ENCODE results near the gene ZSWIM3. TPM values are rescaled to one million over a fixed set of nuclear protein-coding genes. Genes with fewer than 3 reads are reported as not detected.

ZSWIM3 gene
- total RNA-seq, 6 donors from 2014 or later: 2.4 to 7.3 (median 3.9) TPM

DNA sequence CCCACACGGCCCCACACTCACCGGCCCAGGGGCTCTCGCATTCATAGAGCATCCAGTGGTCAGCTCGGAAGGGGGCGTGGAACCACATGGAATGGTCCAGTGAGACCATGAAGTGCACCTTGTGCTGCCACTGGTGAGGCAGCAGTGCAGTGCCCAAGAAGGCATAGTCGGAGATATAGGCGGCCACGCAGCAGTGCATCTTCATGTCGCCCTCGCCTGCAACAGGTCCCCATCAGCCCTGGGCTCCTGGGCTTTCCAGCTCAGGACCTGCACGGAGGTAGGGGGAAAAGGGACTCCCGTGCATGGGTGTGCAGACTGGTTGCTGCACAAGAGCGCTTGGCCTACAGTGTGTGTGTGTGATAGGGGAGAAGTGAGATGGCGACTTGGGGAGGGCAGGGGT lies 13.9 kb upstream of the ZSWIM3 start:
- Histone ChIP-seq H3K36me3 (peaks cover 19 to 90% (median 64%) of the 10 kb centered on the region in 4 donors), H3K27ac (no peak overlapping the region), H3K4me3 (no peak overlapping the region), H3K9me3 (no peaks in the 10 kb centered on the region), H3K27me3 (no peaks in the 10 kb centered on the region), H3K4me1 (peaks cover 0 to 6% (median 0%) of the 10 kb centered on the region in 4 donors)
- 92 to 95% methylated on average over 8 to 14 of the region's 14 CpGs for WGBS, 2 donors
- no peak for ATAC-seq (ENCODE audit: low FRiP score in 2 of 2)
- DNase-seq: no peak
- TF ChIP-seq POLR2AphosphoS5 (IDR thresholded peaks at IDR 0.05): no peak
- TF ChIP-seq POLR2A (IDR thresholded peaks at IDR 0.05): no peak
- no peak for TF ChIP-seq EP300 (IDR thresholded peaks at IDR 0.05)
- TF ChIP-seq CTCF (IDR thresholded peaks at IDR 0.05): no peak

DNA sequence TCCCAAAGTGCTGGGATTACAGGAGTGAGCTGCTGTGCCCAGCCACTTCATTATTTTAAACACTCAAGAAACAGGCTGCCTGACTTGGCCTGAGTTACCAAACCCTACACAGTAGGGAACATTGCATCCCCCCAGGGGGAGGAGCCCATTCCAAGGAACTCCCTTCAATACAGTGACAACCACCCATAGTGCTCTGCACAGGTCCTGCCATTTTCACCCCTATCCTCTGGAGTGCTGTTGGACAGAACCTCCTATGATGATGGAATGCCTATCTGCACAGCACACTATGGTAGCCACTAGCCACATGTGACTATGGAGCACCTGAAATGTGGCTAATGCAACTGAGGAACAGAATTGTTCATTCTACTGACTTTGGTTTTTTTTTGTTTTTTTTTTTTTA lies 12.0 kb upstream of the ZSWIM3 start:
- Histone ChIP-seq H3K27me3 (no peaks in the 10 kb centered on the region), H3K27ac (no peak overlapping the region), H3K4me1 (peaks cover 0 to 6% (median 0%) of the 10 kb centered on the region in 4 donors), H3K4me3 (no peak overlapping the region), H3K9me3 (no peaks in the 10 kb centered on the region), H3K36me3 (peaks cover 19 to 91% (median 69%) of the 10 kb centered on the region in 4 donors)
- DNase-seq (no peak), ATAC-seq (ENCODE audit: low FRiP score in 2 of 2) (no peak)
- TF ChIP-seq POLR2AphosphoS5 (IDR thresholded peaks at IDR 0.05) (no peak), EP300 (IDR thresholded peaks at IDR 0.05) (no peak), CTCF (IDR thresholded peaks at IDR 0.05) (no peak), POLR2A (IDR thresholded peaks at IDR 0.05) (no peak)

GRCh38 chr20:45848421-45848820 lies 9.0 kb upstream of the ZSWIM3 start:
- Histone ChIP-seq H3K4me1 (no peaks in the 10 kb centered on the region), H3K27me3 (no peaks in the 10 kb centered on the region), H3K36me3 (peaks cover 13 to 88% (median 46%) of the 10 kb centered on the region in 4 donors), H3K27ac (no peak overlapping the region), H3K9me3 (no peaks in the 10 kb centered on the region), H3K4me3 (no peak overlapping the region)
- DNase-seq (no peak), ATAC-seq (ENCODE audit: low FRiP score in 2 of 2) (no peak)
- no peak for TF ChIP-seq EP300 (IDR thresholded peaks at IDR 0.05)
- TF ChIP-seq CTCF (IDR thresholded peaks at IDR 0.05): no peak
- no peak for TF ChIP-seq POLR2AphosphoS5 (IDR thresholded peaks at IDR 0.05)
- TF ChIP-seq POLR2A (IDR thresholded peaks at IDR 0.05): no peak
- 93 to 94% methylated on average over 6 to 8 of the region's 8 CpGs for WGBS, 2 donors

DNA sequence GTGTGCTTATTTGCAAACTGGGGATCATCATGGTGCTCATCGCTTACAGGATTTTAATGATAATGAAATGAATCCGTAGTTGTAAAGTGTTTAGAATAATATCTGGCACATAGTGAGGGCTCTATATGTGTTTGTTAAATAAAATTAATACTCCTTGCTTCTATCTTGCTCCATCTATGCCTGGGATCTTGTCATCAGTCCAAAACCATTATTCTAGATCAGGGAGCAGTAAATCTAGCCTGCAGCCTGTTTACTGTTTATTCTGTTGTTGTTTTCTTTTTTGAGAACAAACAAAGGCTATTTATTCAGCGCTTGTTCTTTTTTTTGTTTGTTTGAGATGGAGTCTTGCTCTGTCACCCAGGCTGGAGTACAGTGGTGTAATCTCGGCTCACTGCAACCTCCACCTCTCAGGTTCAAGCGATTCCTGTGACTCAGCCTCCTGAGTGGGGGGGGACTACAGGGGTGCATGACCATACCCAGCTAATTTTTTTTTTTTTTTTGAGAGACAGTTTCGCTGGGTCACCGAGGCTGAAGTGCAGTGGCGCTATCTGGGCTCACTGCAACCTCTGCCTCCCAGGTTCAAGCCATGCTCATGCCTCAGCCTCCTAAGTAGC lies 8.3 kb upstream of the ZSWIM3 start:
- no peaks in the 10 kb centered on the region for H3K9me3 ChIP-seq
- H3K36me3 ChIP-seq: peaks cover 12 to 88% (median 42%) of the 10 kb centered on the region in 4 donors
- H3K4me3 ChIP-seq: no peak overlapping the region
- ATAC-seq (ENCODE audit: low FRiP score in 2 of 2): no peak
- H3K4me1 ChIP-seq: peaks cover 0 to 1% (median 0%) of the 10 kb centered on the region in 4 donors
- no peak for DNase-seq
- 94 to 95% methylated on average over 8 of the region's 8 CpGs for WGBS, 2 donors
- H3K27ac ChIP-seq: no peak overlapping the region
- H3K27me3 ChIP-seq: no peaks in the 10 kb centered on the region
- TF ChIP-seq POLR2A (IDR thresholded peaks at IDR 0.05): no peak

GRCh38 chr20:45850238-45850637 lies 7.2 kb upstream of the ZSWIM3 start:
- no peak overlapping the region for H3K4me3 ChIP-seq
- WGBS, 2 donors: 93 to 100% methylated on average over 1 to 2 of the region's 2 CpGs
- no peaks in the 10 kb centered on the region for H3K9me3 ChIP-seq
- H3K27me3 ChIP-seq: no peaks in the 10 kb centered on the region
- H3K27ac ChIP-seq: no peak overlapping the region
- TF ChIP-seq CTCF (IDR thresholded peaks at IDR 0.05) (no peak), POLR2A (IDR thresholded peaks at IDR 0.05) (no peak), EP300 (IDR thresholded peaks at IDR 0.05) (no peak), POLR2AphosphoS5 (IDR thresholded peaks at IDR 0.05) (no peak)
- DNase-seq: no peak
- no peak for ATAC-seq (ENCODE audit: low FRiP score in 2 of 2)
- H3K4me1 ChIP-seq: peaks cover 6 to 13% (median 8%) of the 10 kb centered on the region in 4 donors
- H3K36me3 ChIP-seq: peaks cover 3 to 82% (median 34%) of the 10 kb centered on the region in 4 donors

All from upper lobe of left lung (tissue), 6 donors.